SK-N-SH (cell line): ENCODE data around the gene PPARGC1A. TPM values are rescaled to one million over a fixed set of nuclear protein-coding genes. Genes with fewer than 3 reads are reported as not detected.
A peak's percentile ranks its signal among the peaks of the same experiment; 100 is the strongest.

Experiments
- CTCF ChIA-PET: fragments of 300-600, 350-600 bp; formaldehyde crosslinking; extraction: SDS; loops from one replicate; lab custom pipeline; 2021; lab: Yijun Ruan, JAX
- POLR2A ChIA-PET: fragments of 350-600 bp; sonication (Branson Sonifier 250); formaldehyde crosslinking; extraction: SDS; loops from one replicate; lab custom pipeline; 2020; ENCODE audit warnings: antibody characterized with exemption, inconsistent platforms; lab: Yijun Ruan, JAX
- DNase-seq: peaks from one replicate; pipeline ENCODE4 v3.0.0; 2012
- H2AFZ ChIP-seq: fragments of 200-600 bp; sonication (generic); 2 replicates; pipeline ENCODE4 v1.8.1; 2016; ENCODE audit warnings: antibody characterized with exemption, mild to moderate bottlenecking, low read depth
- H3F3A ChIP-seq: fragments of 200-600 bp; sonication (generic); replicated peaks from 2 replicates; pipeline ENCODE3; 2016; ENCODE audit warnings: antibody characterized with exemption, mild to moderate bottlenecking; ENCODE audit not compliant: insufficient read depth
- H3K27ac ChIP-seq, 2 experiments: fragments of 200-500 bp in 1 of 2; fragments of 200-600 bp in 1 of 2; sonication (Bioruptor generic) in 1 of 2; sonication (generic), shearing (Covaris generic) in 1 of 2; 2 replicates each; pipeline versions ENCODE4 v1.5.1 to v1.6.1; 2014 to 2016; ENCODE audit warnings: low read depth in 2 of 2, inconsistent platforms in 1 of 2, low read length in 1 of 2, mild to moderate bottlenecking in 1 of 2, mixed read lengths in 1 of 2
- H3K27me3 ChIP-seq: fragments of 200-600 bp; sonication (generic), shearing (Covaris generic); 2 replicates; pipeline ENCODE4 v1.6.1; 2016; ENCODE audit warnings: mixed run types; ENCODE audit not compliant: insufficient read depth
- H3K36me3 ChIP-seq, 2 experiments: fragments of 200-500 bp in 1 of 2; fragments of 200-600 bp in 1 of 2; sonication (Bioruptor generic) in 1 of 2; sonication (generic) in 1 of 2; replicated peaks in 1 of 2; 2 replicates each; pipeline versions ENCODE3 to v1.5.1; 2014 to 2016; ENCODE audit warnings: low read length in 1 of 2, mild to moderate bottlenecking in 1 of 2; ENCODE audit not compliant: insufficient read depth in 2 of 2, control insufficient read depth in 1 of 2
- H3K4me1 ChIP-seq, 2 experiments: fragments of 200-500 bp in 1 of 2; fragments of 200-600 bp in 1 of 2; sonication (Bioruptor generic) in 1 of 2; sonication (generic), shearing (Covaris generic) in 1 of 2; 2 replicates each; pipeline versions ENCODE4 v1.5.1 to v1.6.1; 2014 to 2016; ENCODE audit warnings: low read depth in 1 of 2, low read length in 1 of 2, mixed run types in 1 of 2; ENCODE audit not compliant: insufficient read depth in 2 of 2, control insufficient read depth in 1 of 2
- H3K4me2 ChIP-seq: fragments of 200-600 bp; sonication (generic), shearing (Covaris generic); 2 replicates; pipeline ENCODE4 v1.6.1; 2017; ENCODE audit warnings: mixed run types
- H3K4me3 ChIP-seq, 2 experiments: fragments of 200-500 bp in 1 of 2; fragments of 200-600 bp in 1 of 2; sonication (Bioruptor generic) in 1 of 2; sonication (generic), shearing (Covaris generic) in 1 of 2; 2 replicates each; pipeline versions ENCODE4 v1.5.1 to v1.8.1; 2014 to 2016; ENCODE audit warnings: low read depth in 2 of 2, inconsistent platforms in 1 of 2, low read length in 1 of 2, mild to moderate bottlenecking in 1 of 2, mixed read lengths in 1 of 2, moderate library complexity in 1 of 2
- H3K79me2 ChIP-seq: fragments of 200-600 bp; sonication (generic); 2 replicates; pipeline ENCODE4 v1.8.1; 2017; ENCODE audit warnings: mild to moderate bottlenecking; ENCODE audit not compliant: insufficient read depth
- H3K9ac ChIP-seq: fragments of 200-600 bp; sonication (generic); 2 replicates; pipeline ENCODE4 v1.6.1; 2017; ENCODE audit warnings: mixed run types
- H3K9me2 ChIP-seq: fragments of 200-600 bp; sonication (generic); 2 replicates; pipeline ENCODE4 v1.6.1; 2017; ENCODE audit warnings: mixed run types
- H3K9me3 ChIP-seq: fragments of 200-600 bp; sonication (generic); 2 replicates; pipeline ENCODE4 v1.6.1; 2017; ENCODE audit warnings: mixed run types, mild to moderate bottlenecking, moderate library complexity
- H4K20me1 ChIP-seq: fragments of 200-600 bp; sonication (generic); 2 replicates; pipeline ENCODE4 v1.6.1; 2017; ENCODE audit warnings: mild to moderate bottlenecking, mixed run types; ENCODE audit not compliant: insufficient read depth
- CHD2 ChIP-seq: fragments of 150-350 bp; IDR thresholded peaks from 2 replicates; pipeline ENCODE4 v1.6.1; 2018; ENCODE audit warnings: low read length; ENCODE audit not compliant: partially characterized antibody
- ELF1 ChIP-seq: IDR thresholded peaks from 2 replicates; pipeline ENCODE4 v1.4.0; 2012
- EP300 ChIP-seq, 2 experiments: IDR thresholded peaks; 2 replicates each; pipeline versions ENCODE4 v1.4.0 to v1.6.1; 2012; ENCODE audit warnings: borderline replicate concordance in 1 of 2, low read depth in 1 of 2, low read length in 1 of 2
- FOXJ3 ChIP-seq: sonication (generic); formaldehyde crosslinking; IDR thresholded peaks from 2 replicates; pipeline ENCODE4 v1.5.1; 2020; ENCODE audit warnings: mild to moderate bottlenecking, missing genetic modification reagents
- FOXM1 ChIP-seq: IDR thresholded peaks from 2 replicates; pipeline ENCODE4 v1.4.0; 2012; ENCODE audit warnings: low read depth, mild to moderate bottlenecking
- GABPA ChIP-seq: IDR thresholded peaks from 2 replicates; pipeline ENCODE4 v1.4.0; 2012; ENCODE audit warnings: low read depth, mild to moderate bottlenecking
- GATA2 ChIP-seq: sonication (generic); formaldehyde crosslinking; IDR thresholded peaks from 2 replicates; pipeline ENCODE4 v1.5.0; 2020; ENCODE audit warnings: mild to moderate bottlenecking, missing genetic modification reagents
- JUND ChIP-seq: IDR thresholded peaks from 2 replicates; pipeline ENCODE4 v1.4.0; 2012
- MAX ChIP-seq: IDR thresholded peaks from 2 replicates; pipeline ENCODE4 v1.4.0; 2012; ENCODE audit warnings: low read depth
- MXI1 ChIP-seq: IDR thresholded peaks from 2 replicates; pipeline ENCODE4 v1.6.1; 2012; ENCODE audit warnings: mild to moderate bottlenecking, low read depth, low read length, improper control_type of control experiment
- NFIC ChIP-seq: IDR thresholded peaks from 2 replicates; pipeline ENCODE4 v1.4.0; 2012; ENCODE audit warnings: borderline replicate concordance
- NRF1 ChIP-seq: IDR thresholded peaks from 2 replicates; pipeline ENCODE4 v1.6.1; 2012; ENCODE audit warnings: low read depth, mild to moderate bottlenecking, low read length
- POLR2AphosphoS5 ChIP-seq: IDR thresholded peaks from 2 replicates; pipeline ENCODE4 v1.6.1; 2012; ENCODE audit warnings: low read depth, low read length
- RFX5 ChIP-seq: IDR thresholded peaks from 2 replicates; pipeline ENCODE4 v1.6.1; 2012; ENCODE audit warnings: mild to moderate bottlenecking, improper control_type of control experiment, low read length
- SIN3A ChIP-seq: IDR thresholded peaks from 2 replicates; pipeline ENCODE4 v1.6.1; 2012; ENCODE audit warnings: low read depth, mild to moderate bottlenecking, low read length, moderate library complexity, borderline replicate concordance
- SMC3 ChIP-seq: IDR thresholded peaks from 2 replicates; pipeline ENCODE4 v1.6.1; 2012; ENCODE audit warnings: low read depth, low read length, improper control_type of control experiment
- TCF12 ChIP-seq: IDR thresholded peaks from 2 replicates; pipeline ENCODE4 v1.4.0; 2012
- TEAD4 ChIP-seq: IDR thresholded peaks from 2 replicates; pipeline ENCODE4 v1.4.0; 2012; ENCODE audit warnings: mild to moderate bottlenecking, borderline replicate concordance; ENCODE audit not compliant: insufficient read depth
- USF1 ChIP-seq: IDR thresholded peaks from 2 replicates; pipeline ENCODE4 v1.4.0; 2012; ENCODE audit warnings: low read depth, borderline replicate concordance
- USF2 ChIP-seq: fragments of 150-350 bp; IDR thresholded peaks from 2 replicates; pipeline ENCODE4 v1.6.1; 2017; ENCODE audit warnings: antibody characterized with exemption, low read length, low read depth, borderline replicate concordance
- YY1 ChIP-seq: IDR thresholded peaks from 2 replicates; pipeline ENCODE4 v1.4.0; 2012; ENCODE audit warnings: low read depth, mild to moderate bottlenecking
- WGBS: methylation state at CpG from one replicate; pipeline ENCODE4 v1.1.6; 2017; ENCODE audit warnings: low lambda C conversion rate; 5-methylcytosine and 5-hydroxymethylcytosine counted together
- polyA plus RNA-seq, 3 experiments: library from polyadenylated mRNA; depleted of rRNA; stranded (reverse); fragments of >200 nt; gene quantifications; 2 replicates each; pipeline ENCODE4 v1.2.3, GENCODE V29; 2012

PPARGC1A gene
- polyA plus RNA-seq, 1 of the 3 experiments (the other 2 are of a cell fraction), result 0.07 TPM

GRCh38 chr4:23888421-23889319 is 1.2 kb downstream of the PPARGC1A start (continued):
- no peak for TF ChIP-seq ELF1
- TF ChIP-seq CHD2, result peak; percentile 73
- TF ChIP-seq TCF12, result peak; percentile 37
- TF ChIP-seq SMC3, result no peak
- no peak for TF ChIP-seq FOXM1
- no peak for TF ChIP-seq RFX5
- TF ChIP-seq NRF1, result no peak
- peak; percentile 32; the same call in 1 of the 2 replicates for TF ChIP-seq USF1

DNA sequence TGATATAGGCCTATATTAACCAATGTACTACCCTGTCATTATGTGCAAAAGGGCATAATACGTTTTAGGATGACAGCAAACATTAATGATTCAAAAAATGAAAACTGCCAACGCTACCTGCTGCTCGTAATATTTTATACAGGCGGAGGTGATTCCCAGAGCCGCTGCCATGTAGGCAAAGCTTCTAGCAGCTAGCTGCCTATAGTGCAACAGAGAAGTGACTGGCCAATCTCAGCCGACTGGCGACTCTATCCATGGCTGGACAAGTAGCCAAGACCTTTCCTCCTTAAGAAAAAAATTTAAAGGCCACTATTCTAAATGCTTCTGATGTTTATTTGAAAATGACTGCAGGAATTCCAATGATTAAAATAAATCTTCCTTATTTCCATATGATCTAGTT is 1.9 kb downstream of the PPARGC1A start:
- Histone ChIP-seq H3K27me3 (no peaks in the 10 kb centered on the region), H3K79me2 (no peaks in the 10 kb centered on the region), H3K4me3 (peak overlapping the region; percentile 47 to 65), H3K4me2 (peak overlapping the region; percentile 85), H3K27ac (peak overlapping the region in 1 of 2 experiments; percentile 73; a peak in 2 of 4 replicates), H4K20me1 (no peaks in the 10 kb centered on the region), H3K36me3 (no peaks in the 10 kb centered on the region), H2AFZ (no peak overlapping the region), H3F3A (no peaks in the 10 kb centered on the region), H3K9me2 (no peaks in the 10 kb centered on the region), H3K9me3 (no peaks in the 10 kb centered on the region), H3K4me1 (peaks cover 0 to 34% of the 10 kb centered on the region in 2 experiments; a peak in 2 of 4 replicates), H3K9ac (no peak overlapping the region)
- CTCF ChIA-PET, result interaction anchor here (1.4 kb wide), 1 partner anchor 10 kb away, joined by 4 read pairs; no protein-coding TSS in a partner anchor
- POLR2A ChIA-PET, result no interaction called here
- DNase-seq, result no peak
- 8% methylated on average over 7 of the region's 7 CpGs for WGBS
- TF ChIP-seq SMC3 (no peak), GATA2 (CRISPR knock-in tag) (no peak), NFIC (no peak), SIN3A (no peak), JUND (no peak), USF1 (no peak), MXI1 (no peak), EP300 (IDR thresholded peaks at IDR 0.05; ENCODE audit: borderline replicate concordance in 1 of 2, low read depth in 1 of 2, low read length in 1 of 2) (no peak), FOXJ3 (CRISPR knock-in tag) (no peak)
- TF ChIP-seq, all 33 proteins: peak for 0

DNA sequence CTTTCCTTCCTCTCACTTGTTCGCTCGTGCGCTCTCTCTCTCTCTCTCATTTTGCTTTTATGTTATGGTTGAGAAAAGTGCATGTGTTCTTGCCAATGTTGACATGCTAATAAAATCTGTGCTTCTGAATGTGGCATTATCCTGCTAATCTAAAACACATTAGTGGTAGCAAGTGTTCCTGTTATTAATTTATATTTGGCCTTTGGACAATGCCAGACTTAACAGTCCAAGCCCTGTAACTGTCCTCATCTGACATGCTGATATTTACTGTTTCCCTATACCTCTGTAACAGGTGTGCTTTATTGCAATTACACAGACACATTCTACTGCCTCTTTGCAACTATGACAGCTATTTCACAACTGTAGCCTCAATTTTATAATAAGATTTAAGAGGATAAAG is 2.7 kb downstream of the PPARGC1A start:
- H3K27me3 ChIP-seq, result no peaks in the 10 kb centered on the region
- H3K9me3 ChIP-seq, result no peaks in the 10 kb centered on the region
- H3K4me2 ChIP-seq, result no peak overlapping the region
- no peaks in the 10 kb centered on the region for H3K9me2 ChIP-seq
- ChIA-PET POLR2A (no interaction called here), CTCF (no interaction called here)
- H4K20me1 ChIP-seq, result no peaks in the 10 kb centered on the region
- H2AFZ ChIP-seq, result no peak overlapping the region
- WGBS, result 86% methylated on average over 3 of the region's 3 CpGs
- H3K79me2 ChIP-seq, result no peaks in the 10 kb centered on the region
- H3K27ac ChIP-seq, result no peak overlapping the region; a peak in 1 of 4 replicates
- peaks cover 0 to 34% of the 10 kb centered on the region in 2 experiments; a peak in 2 of 4 replicates for H3K4me1 ChIP-seq
- no peaks in the 10 kb centered on the region for H3K36me3 ChIP-seq
- H3K9ac ChIP-seq, result no peak overlapping the region
- DNase-seq, result no peak
- H3F3A ChIP-seq, result no peaks in the 10 kb centered on the region
- no peak overlapping the region for H3K4me3 ChIP-seq
- no peak for TF ChIP-seq GABPA
- TF ChIP-seq TEAD4, result no peak
- TF ChIP-seq RFX5, result no peak
- TF ChIP-seq MAX, result no peak
- no peak for TF ChIP-seq POLR2AphosphoS5
- no peak for TF ChIP-seq ELF1
- TF ChIP-seq USF2, result no peak
- no peak for TF ChIP-seq YY1
